GM19328 (cell line): ENCODE results near the gene ASIC3.

Experiments
- ATAC-seq: cut with Tn5 transposase; IDR thresholded peaks from one replicate; pipeline ENCODE4 v1.9.1; 2021; ENCODE audit warnings: mild to moderate bottlenecking, moderate library complexity; ENCODE audit not compliant: unreplicated experiment

Gene ASIC3

DNA sequence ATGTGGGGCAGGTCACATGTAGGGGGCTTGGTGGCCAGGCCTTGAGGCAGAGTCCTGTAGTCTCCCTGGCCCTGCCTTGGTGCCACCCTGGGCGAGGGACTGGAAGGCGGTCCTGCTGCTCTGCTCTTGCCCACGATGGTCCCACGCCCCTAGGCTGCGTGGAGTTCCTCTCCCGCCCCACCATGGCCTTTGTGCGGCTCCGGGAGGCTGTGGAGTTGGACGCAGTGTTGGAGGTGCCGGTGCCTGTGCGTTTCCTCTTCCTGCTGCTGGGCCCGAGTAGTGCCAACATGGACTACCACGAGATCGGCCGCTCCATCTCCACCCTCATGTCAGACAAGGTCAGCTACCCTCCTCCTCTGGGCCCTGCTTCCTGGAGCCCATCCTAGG is 22.2 kb downstream of the ASIC3 start:
- no peak for ATAC-seq

DNA sequence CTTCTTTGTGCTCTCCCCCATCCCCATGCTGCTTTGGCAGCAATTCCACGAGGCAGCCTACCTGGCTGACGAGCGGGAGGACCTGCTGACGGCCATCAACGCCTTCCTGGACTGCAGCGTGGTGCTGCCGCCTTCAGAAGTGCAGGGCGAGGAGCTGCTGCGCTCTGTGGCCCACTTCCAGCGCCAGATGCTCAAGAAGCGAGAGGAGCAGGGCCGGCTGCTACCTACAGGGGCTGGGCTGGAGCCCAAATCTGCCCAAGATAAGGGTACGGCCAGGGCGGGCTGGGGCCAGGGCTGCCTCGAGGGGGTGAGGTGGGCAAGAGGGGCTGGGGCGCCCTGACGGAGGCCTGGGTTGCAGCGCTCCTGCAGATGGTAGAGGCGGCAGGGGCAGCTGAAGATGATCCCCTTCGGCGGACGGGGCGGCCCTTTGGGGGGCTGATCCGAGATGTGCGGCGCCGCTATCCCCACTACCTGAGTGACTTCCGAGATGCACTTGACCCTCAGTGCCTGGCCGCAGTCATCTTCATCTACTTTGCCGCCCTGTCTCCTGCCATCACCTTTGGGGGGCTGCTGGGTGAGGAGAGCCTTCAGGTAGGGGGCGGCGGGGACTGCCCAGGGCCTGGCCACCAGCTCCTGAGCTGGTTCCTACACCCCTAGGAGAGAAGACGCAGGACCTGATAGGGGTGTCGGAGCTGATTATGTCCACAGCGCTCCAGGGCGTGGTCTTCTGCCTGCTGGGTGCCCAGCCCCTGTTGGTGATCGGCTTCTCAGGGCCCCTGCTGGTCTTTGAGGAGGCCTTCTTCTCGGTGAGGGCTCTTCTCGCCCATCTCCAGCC is 22.9 kb downstream of the ASIC3 start:
- ATAC-seq, result no peak

DNA sequence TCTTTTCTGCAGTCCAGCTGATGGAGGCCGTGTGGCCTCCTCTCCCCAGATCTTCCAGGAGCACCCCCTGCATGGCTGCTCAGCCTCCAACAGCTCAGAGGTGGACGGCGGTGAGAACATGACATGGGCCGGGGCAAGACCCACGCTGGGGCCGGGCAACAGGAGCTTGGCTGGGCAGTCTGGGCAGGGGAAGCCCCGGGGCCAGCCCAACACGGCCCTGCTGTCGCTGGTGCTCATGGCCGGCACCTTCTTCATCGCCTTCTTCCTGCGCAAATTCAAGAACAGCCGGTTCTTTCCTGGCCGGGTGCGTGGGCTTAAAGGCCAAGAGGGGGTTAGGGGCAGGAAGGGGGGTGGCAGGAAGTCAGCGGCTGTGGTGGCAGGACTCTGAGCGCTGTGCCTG is 25.7 kb downstream of the ASIC3 start:
- ATAC-seq, result no peak

DNA sequence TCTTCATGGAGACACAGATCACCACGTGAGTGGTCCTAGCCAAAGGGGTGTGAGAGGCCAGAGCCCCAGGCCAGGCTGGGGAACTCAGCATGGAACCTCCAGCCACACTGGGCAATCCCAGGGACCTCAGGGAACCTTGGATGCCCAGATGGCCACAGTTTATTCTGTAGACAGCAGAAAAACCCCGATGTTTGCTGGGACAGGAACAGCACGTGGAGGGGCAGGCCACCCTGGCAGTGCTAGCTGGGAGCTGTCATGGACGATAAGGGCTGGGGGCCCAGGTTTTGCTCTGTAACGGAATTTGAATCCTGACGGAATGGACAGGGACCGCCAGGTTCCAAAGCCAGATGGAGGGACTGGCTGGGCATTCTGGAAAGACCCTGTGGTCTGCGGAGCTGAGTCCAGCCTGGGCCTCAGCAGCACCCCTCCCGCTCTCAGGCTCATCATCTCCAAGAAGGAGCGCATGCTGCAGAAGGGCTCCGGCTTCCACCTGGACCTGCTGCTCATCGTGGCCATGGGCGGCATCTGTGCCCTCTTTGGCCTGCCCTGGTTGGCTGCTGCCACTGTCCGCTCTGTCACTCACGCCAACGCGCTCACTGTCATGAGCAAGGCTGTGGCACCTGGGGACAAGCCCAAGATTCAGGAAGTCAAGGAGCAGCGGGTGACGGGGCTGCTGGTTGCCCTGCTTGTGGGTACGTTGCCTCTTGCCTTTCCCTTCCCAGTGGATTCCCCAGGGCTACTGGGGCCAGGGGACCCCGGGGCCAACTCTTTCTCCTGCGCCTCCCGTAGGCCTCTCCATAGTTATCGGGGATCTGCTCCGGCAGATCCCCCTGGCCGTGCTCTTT is 26.7 kb downstream of the ASIC3 start:
- ATAC-seq, result no peak

DNA sequence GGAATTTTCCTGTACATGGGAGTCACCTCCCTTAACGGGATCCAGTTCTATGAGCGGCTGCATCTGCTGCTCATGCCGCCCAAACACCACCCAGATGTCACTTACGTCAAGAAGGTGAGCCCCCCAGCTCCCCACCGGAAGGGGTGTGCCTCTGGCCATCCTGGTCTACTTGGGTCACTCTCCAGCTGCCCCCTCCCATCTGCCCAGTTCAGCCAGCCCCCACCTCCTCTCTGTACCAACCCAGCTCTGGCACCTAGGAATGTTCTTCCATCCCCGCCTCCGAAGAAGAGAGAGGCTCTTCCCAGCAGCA is 27.3 kb downstream of the ASIC3 start:
- ATAC-seq, result no peak

DNA sequence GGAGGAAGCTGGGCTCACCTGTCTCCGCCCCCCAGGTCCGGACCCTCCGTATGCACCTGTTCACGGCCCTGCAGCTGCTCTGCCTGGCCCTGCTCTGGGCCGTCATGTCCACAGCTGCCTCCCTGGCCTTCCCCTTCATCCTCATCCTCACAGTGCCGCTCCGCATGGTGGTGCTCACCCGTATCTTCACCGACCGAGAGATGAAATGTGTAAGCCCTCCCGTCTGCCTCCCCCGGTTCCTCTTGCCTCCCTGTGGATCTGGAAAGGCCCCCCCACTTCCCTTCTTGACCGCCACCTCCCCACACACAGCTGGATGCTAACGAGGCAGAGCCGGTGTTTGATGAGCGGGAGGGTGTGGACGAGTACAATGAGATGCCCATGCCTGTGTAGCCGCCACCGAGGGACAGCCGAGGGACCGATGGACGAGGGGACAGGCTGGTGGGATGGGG is 27.7 kb downstream of the ASIC3 start:
- ATAC-seq, result no peak

DNA sequence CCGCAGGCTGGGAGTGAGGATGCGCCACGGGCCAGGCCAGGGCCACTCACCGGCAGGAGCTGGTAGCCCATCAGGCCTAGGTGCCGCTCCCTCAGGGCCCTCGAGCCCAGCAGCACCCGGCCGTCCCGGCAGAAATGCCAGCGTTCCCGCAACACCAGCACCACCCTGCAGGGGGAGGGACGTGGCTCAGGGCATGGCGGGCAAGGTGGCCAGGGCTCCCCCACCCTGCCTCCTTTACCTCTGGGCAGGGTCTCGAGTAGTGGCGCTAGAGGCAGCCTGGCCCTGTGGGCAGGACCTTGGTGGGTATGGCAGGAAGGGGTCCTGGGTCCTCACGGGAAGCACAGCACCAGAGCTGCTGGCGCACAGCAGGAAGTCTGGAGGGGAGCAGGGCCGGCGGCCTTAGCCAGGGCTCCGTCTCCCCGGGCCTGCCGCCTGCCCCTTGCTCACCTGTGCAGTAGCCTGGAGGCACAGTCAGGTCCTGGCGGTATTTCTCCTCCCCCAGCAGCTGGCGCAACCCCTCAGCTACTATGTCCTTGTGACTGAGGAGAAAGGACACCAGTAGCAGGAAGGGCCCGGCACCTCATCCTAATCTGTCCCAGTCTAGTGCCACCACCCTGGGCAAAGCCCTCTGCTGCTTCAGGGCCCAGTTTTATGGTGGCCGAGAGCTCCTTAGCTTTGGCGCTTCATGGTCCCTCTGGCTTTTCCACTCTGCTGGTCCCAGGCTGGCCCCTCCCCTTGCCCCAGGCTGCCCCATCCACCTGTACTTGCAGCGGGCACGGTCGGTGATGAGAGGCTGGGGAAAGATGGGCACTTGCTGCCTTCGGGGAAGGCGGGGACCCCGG is 28.8 kb downstream of the ASIC3 start:
- no peak for ATAC-seq

DNA sequence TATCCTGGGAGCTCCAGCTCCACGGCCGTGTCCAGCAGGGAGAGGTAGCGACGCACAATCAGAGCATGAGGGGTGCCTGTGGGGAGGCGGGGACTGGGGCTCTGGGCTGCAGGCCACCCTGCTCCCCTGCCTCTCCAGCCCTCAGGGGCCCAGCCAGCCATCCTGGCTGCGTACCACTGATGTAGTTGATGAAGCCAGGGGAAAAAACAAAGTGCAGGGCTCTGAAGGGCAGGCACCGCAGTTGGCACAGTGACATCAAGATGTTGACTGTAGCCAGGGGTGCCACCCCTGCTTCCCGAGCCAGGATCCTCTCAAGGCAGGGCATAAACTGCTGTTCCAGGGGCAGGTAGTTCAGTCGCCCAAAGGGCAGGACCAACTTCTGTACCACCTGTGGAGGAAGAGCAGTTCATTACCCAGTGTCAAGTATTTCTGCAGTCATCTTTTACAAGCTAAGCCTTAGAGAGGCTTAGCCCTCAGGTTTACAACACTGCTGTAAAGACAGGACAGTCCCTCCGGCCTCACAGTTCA is 29.4 kb downstream of the ASIC3 start:
- no peak for ATAC-seq

DNA sequence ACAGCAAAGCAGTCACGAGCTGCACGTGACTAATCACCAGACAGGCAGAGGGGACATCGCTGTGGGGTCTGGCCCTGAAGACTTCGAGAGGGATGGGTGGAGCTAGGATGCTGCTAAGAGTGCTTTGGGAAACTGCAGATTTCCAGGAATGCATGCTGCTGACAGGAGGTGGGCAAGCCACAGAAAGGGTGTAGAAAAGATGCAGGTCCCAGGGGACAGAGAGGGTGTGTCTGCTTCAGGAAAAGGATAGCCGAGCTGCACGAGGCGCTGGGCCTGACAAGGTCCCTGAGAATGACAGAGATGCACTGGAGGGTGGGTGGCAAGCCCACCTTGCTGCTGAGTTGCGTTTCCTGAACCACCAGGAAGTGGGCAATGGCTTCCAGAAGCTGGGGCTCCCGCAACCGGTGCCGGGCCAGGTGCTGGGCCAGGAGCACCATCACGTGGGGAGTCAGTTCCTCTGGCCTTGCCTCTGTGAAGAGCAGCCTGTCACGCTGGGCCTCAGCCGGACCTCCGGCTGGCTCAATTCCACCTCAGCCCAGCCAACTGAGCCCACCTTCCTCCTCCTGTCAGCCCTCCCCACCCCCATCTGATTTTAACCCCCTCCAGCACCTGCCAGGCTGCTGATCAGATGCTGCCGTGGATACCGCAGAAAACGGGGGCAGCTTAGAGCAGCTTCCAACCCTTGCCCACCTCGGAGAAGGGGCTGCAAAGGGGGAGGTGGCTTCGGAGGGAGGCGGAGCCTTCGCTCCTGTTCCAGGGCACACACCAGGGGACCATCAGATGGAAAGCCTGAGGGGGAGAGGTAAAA is 30.1 kb downstream of the ASIC3 start:
- ATAC-seq, result no peak

DNA sequence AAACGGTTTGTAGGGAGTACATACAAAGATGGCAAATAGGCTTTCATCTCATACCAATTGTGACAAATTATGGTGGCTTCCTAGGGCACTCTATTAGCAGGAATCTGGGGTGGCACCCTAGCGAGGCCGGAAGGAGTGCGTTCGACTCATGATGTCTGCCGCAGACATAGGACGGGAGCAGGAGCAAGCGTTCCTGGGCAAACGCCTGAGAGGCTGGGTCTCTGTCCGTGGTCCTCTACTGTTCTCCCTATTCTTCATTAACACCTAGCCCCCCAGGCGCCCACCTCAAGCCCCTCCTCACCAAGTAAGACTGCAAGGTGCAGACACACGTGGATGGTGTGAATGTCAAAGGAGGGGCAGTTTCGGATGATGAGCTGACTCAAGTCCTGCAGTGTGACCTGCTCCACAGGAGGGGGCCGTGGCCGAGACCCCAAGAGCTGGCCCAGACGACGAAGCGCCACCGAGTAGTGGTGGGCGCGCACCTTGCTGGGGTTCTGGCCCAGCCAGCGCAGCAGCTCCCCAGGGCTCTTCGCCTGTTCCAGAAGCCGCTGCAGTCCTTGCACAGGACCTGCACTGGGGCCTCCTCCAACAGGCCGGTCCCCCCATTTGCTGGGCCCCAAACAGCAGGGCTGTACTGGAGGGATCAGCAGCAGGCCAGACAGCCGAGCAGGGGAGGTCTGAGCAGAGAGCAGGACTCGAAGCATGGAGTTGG is 31.0 kb downstream of the ASIC3 start:
- ATAC-seq, result no peak

DNA sequence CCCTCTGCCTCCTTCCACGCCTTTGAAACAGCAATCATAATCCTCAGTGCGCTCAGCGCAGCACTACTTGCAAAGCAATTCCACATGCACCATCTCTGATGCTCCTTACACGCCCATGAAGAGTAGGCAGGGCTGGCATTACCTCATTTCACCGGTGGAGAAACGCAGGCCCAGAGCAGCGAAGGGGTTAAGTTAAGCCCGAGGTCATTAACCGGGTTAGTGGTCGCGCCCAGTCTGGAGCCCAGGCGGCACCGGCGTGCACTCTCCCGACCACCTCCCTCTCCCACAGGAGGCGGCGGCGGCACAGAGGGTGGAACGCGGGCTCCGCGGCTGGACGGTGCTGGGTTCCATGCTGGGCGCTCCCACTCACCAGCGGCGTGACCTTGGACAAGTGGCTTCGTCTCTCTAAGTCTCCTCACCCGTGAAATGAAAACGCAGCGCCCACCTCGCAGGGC is 31.8 kb downstream of the ASIC3 start:
- ATAC-seq, result no peak

DNA sequence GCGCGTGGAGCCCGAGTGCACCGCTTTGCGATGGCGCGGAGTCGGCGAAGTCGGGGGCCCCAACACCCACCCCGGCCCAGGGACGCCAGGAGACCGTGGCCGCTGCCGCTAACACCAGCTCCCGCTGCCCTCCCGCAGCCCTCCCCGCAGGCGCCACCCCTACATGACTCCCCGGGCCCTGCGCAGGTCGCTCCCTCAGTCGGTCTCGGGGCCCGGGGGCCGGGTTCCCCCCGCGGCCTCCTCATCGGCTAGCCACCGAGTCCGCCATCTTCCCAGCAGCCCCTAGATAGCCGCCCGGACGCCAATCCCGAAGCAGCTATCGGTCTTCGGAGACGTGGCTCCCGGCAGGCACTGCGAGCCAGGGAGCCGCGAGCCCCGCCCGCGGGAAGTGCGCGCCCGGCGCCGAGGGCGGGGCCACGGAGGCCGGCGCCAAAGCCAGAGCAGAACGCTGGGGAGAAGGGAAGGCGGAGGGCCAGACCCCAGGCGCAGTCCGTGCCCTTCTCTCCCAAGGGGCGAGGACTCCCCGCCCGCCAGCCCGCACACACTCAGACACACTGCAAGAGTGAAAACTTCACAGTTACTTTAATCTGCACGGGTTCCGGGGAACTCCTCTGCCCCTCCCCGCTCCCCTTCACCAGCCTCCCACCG is 32.3 kb downstream of the ASIC3 start, which contains the start of gene FASTK:
FASTK (minus strand) TSS at position 288 of the 648 bp plus-strand sequence; CDS start at position 245, 43 bp downstream.
- peak; percentile 74 for ATAC-seq

DNA sequence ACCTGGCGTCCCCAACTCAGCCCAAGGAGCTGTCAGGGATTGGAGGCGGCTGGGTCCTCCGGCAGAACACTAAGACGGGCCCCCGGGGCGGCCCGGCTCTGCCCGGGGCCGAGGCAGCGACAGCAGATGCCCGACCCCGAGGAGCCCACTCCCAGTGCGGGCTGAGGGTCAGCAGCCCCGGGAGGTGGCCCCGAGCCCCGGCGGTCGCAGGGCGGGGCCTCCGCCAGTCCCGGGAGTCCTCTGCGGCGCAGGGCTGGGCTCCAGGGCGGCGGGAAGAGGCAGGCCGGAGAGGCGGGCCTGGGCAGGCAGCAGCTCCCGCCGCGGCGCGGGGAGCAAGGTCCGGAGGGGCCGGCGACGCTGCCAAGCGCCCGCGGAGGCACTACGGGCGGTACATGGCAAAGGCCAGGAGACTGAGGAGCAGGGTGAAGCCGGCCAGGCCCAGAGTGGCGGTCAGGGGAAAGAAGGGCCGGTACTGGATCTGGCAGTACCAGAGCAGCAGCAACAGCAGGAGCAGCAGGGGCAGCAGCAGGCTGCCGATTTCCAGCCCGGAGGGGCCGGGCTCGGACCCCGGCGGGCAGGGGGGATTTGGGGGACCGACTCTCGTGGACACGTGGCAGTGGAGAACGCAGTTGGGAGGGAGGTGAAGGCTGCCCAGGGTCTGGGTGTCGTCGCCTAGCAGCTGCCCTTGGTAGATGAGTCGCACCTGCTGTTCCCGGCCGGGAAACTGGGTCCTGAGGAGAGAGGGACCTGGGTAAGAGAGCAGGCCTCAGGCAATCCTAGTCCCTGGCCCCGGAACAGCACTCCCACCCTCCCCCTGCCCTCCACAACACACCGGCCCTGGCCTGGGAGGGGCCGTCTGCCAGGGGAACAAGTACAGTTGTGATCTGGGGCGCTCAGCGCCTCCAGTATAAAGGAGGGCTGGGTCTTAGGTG is 33.1 kb downstream of the ASIC3 start:
- no peak for ATAC-seq

DNA sequence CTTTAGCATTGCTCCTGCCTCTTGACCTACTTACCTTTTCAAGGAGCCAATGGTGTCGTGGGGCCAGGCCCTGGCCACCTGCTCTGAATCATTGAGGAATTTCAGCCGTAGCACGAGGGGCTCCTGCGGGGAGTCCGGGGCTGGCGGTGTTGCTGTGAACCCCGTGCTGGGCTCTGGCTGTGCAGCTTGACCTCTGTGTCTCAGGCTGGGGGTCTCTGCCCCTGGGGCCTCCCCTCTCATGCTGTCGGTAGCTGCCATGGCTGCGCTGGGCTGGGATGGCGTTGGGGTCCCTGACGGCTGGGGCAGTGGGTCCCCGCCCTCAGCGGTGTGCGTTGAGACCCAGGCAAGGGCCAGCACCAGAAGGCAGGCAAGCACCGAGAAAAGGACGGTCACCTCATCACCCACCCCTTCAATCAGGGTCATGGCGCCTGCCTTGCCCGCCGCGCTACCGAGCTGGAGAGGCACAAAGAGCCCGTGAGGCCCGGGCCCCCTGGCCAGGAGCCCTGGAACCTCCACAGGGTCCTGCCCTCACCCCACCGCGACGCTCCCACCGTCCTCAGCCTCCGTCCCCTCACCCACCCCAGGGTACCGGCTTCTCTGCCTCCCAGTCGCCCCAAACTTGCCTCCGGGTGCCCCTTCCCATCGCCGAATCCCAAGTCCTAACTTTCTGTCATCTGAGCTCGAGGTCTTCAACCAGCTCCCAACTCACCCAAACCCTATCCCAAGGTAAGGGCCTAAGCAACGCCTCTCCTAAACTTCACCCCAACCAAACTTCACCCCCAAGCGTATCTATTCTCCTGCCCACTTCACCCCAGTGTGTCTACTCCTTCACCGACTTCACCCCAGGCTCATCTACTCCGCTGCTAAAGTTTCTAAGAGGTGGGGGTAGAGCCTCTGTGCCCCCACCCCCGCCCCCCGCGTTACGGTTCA is 34.1 kb downstream of the ASIC3 start:
- no peak for ATAC-seq

DNA sequence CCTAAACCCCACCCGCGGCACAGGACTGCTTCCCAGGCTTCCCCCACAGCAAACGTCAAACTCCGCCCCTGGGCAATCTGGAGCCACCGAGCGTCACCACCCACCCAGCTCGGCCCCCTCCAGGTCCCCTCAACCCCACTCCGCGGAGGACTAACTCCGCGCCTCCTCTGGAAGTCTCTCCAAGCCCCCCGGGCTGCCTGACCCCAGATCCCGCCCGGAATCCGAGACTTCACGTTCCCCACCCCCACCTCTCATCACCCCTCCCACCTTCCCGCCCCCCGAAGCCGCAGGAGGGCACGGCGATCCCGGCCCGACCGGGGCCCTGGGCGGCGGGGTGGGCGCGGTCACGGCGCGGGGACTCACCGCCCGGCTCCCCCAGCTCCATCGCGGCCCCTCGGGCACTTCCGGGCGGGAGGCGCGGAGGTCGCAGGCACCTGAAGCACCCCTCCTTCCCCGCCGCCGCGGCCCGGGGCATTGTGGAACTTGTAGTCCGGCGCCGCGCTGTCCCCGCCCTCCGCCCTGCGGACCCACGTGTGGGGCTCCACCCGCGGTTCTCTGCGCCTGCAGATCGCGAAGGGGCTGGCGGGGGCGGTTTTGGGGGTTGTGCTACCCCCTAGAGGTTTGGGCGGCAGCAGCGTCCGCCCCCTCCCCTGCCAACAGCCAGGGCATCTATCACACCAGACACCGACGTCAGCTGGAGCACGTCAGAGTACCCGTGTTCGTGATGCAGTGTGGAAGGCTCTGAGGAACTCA is 34.9 kb downstream of the ASIC3 start, which contains the start of gene TMUB1:
TMUB1 (minus strand) TSS at position 423 of the 753 bp plus-strand sequence. CDS start 930 bp downstream, outside the sequence.
- peak; percentile 50 for ATAC-seq

DNA sequence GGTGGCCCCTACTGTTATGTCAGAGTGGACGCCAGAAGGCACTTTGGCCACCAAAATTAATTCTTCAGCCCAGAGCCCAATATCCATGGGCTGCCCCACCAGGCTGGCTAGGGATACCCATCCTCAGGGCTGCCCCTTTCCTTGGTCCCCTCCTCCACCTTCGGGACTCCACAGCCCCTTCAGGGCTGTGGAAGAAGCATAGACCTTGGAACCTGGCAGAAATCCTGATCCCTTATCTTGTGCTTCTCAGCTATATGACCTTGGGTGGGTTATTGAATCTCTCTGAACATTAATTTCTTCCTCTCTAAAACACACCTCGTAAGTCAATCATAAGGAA is 35.5 kb downstream of the ASIC3 start:
- no peak for ATAC-seq
